Hepatocyte (in vitro differentiated cells): Measurements from ENCODE around the gene MASP1. TPM values are rescaled to one million over a fixed set of nuclear protein-coding genes. Genes with fewer than 3 reads are reported as not detected.

ENCODE experiments used
- DNase-seq: peaks from one replicate; pipeline ENCODE4 v3.0.0-alpha.2; 2016; ENCODE audit warnings: low spot score
- H2AFZ ChIP-seq: fragments of 200-600 bp; sonication (generic); 2 replicates; pipeline ENCODE4 v1.6.0; 2016; ENCODE audit warnings: antibody characterized with exemption, mild to moderate bottlenecking
- H3K27ac ChIP-seq: fragments of 200-600 bp; sonication (generic); 2 replicates; pipeline ENCODE4 v1.5.1; 2016; ENCODE audit warnings: mild to moderate bottlenecking
- H3K27me3 ChIP-seq: fragments of 200-600 bp; sonication (generic); 2 replicates; pipeline ENCODE4 v1.6.1; 2016
- H3K36me3 ChIP-seq: fragments of 200-600 bp; sonication (generic); replicated peaks from 2 replicates; pipeline ENCODE4 v1.5.1; 2016; ENCODE audit warnings: low read depth; ENCODE audit not compliant: insufficient read depth
- H3K4me1 ChIP-seq: fragments of 200-600 bp; sonication (generic); 2 replicates; pipeline ENCODE4 v1.5.1; 2016; ENCODE audit warnings: mild to moderate bottlenecking, moderate library complexity; ENCODE audit not compliant: insufficient read depth
- H3K4me2 ChIP-seq: fragments of 200-600 bp; sonication (generic); 2 replicates; pipeline ENCODE4 v1.6.0; 2016
- H3K4me3 ChIP-seq: fragments of 200-600 bp; sonication (generic); 2 replicates; pipeline ENCODE4 v1.5.1; 2016; ENCODE audit warnings: mild to moderate bottlenecking
- H3K79me2 ChIP-seq: fragments of 200-600 bp; sonication (generic); 2 replicates; pipeline ENCODE4 v1.6.0; 2017; ENCODE audit warnings: mild to moderate bottlenecking
- H3K9me2 ChIP-seq: fragments of 200-600 bp; sonication (generic); replicated peaks from 2 replicates; pipeline ENCODE4 v1.6.0; 2017; ENCODE audit warnings: mild to moderate bottlenecking; ENCODE audit not compliant: insufficient read depth
- H3K9me3 ChIP-seq: fragments of 200-600 bp; sonication (generic); 2 replicates; pipeline ENCODE4 v1.5.1; 2016; ENCODE audit warnings: low read depth, mild to moderate bottlenecking
- H4K20me1 ChIP-seq: fragments of 200-600 bp; sonication (generic); 2 replicates; pipeline ENCODE4 v1.6.0; 2016; ENCODE audit warnings: mild to moderate bottlenecking; ENCODE audit not compliant: insufficient read depth, poor library complexity, severe bottlenecking
- EZH2 ChIP-seq: fragments of 200-600 bp; sonication (generic); IDR thresholded peaks from 2 replicates; pipeline ENCODE4 v1.6.1; 2016; ENCODE audit warnings: antibody characterized with exemption, mild to moderate bottlenecking, borderline replicate concordance
- EZH2phosphoT487 ChIP-seq: fragments of 200-600 bp; sonication (generic); IDR thresholded peaks from one replicate; pipeline ENCODE4 v1.6.1; 2018; ENCODE audit warnings: antibody characterized with exemption, mild to moderate bottlenecking, low read depth, moderate library complexity; ENCODE audit not compliant: unreplicated experiment, severe bottlenecking
- WGBS: methylation state at CpG from one replicate; pipeline ENCODE4 v1.1.6; 2016; ENCODE audit warnings: low lambda C conversion rate; ENCODE audit errors: missing lambda C conversion rate; 5-methylcytosine and 5-hydroxymethylcytosine counted together
- polyA plus RNA-seq: library from polyadenylated mRNA; unstranded; fragments of >200 nt; fragmentation: Nextera tagmentation; extraction: Ambion mirVana; gene quantifications from 2 replicates; pipeline ENCODE4 v1.2.1, GENCODE V29; 2016
- total RNA-seq: library from RNA; depleted of rRNA; stranded (reverse); fragments of >200 nt; gene quantifications from 2 replicates; pipeline ENCODE4 v1.2.3, GENCODE V29; 2014
- TF ChIP-seq, protein P1 (sequence below): fragments of 200-600 bp; sonication (generic); IDR thresholded peaks from 2 replicates; pipeline ENCODE4 v1.5.1; 2016; ENCODE audit warnings: antibody characterized with exemption, mild to moderate bottlenecking; ENCODE audit not compliant: poor library complexity

Gene MASP1
- total and polyA plus RNA-seq, 2 experiments from 2014 or later, result 23.3 to 29.0 TPM

DNA sequence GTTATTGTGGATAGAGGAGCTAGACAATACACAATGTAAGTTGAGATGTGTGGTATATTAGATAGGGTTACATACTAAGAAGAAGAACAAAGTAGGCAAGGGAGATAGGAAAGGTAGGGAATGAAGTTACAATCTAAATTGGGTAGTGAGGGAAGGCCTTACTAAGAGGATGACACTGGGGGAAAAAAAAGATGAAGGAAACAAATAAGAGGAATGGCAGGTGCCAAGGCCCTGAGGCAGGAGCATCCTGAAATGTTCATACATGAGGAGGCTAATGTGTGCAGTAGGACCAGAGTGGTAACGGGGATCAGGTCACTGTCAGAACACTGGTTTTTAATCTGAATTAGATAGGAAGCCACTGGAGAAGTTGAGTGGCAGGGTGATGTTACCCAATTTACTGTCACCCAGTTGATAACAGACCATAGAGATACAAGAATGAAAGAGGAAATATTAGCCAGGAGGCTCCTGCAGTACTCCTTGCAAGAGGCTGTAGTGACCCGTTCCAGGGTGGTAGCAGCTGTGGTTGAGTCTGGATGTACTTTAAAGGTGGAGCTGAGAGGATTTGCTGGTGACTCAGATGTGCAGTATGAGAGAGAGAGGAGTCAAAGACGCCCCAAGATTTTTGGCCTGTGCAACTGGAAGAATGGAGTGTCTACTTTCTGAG is 79.9 kb downstream of the MASP1 start:
- no peaks in the 10 kb centered on the region for H3K79me2 ChIP-seq
- H3K27ac ChIP-seq, result no peak overlapping the region
- H3K4me2 ChIP-seq, result peak overlapping the region; percentile 58
- TF ChIP-seq EZH2phosphoT487, result no peak
- TF ChIP-seq, protein P1, sequence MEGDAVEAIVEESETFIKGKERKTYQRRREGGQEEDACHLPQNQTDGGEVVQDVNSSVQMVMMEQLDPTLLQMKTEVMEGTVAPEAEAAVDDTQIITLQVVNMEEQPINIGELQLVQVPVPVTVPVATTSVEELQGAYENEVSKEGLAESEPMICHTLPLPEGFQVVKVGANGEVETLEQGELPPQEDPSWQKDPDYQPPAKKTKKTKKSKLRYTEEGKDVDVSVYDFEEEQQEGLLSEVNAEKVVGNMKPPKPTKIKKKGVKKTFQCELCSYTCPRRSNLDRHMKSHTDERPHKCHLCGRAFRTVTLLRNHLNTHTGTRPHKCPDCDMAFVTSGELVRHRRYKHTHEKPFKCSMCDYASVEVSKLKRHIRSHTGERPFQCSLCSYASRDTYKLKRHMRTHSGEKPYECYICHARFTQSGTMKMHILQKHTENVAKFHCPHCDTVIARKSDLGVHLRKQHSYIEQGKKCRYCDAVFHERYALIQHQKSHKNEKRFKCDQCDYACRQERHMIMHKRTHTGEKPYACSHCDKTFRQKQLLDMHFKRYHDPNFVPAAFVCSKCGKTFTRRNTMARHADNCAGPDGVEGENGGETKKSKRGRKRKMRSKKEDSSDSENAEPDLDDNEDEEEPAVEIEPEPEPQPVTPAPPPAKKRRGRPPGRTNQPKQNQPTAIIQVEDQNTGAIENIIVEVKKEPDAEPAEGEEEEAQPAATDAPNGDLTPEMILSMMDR, result no peak
- TF ChIP-seq EZH2, result no peak
- H3K9me2 ChIP-seq, result no peaks in the 10 kb centered on the region
- no peaks in the 10 kb centered on the region for H3K9me3 ChIP-seq
- 87% methylated on average over 3 of the region's 3 CpGs for WGBS
- H3K36me3 ChIP-seq, result no peaks in the 10 kb centered on the region
- no peaks in the 10 kb centered on the region for H3K27me3 ChIP-seq
- no peak overlapping the region for H3K4me3 ChIP-seq
- DNase-seq, result no peak
- no peaks in the 10 kb centered on the region for H4K20me1 ChIP-seq
- H3K4me1 ChIP-seq, result peaks cover 19% of the 10 kb centered on the region
- no peak overlapping the region for H2AFZ ChIP-seq

DNA sequence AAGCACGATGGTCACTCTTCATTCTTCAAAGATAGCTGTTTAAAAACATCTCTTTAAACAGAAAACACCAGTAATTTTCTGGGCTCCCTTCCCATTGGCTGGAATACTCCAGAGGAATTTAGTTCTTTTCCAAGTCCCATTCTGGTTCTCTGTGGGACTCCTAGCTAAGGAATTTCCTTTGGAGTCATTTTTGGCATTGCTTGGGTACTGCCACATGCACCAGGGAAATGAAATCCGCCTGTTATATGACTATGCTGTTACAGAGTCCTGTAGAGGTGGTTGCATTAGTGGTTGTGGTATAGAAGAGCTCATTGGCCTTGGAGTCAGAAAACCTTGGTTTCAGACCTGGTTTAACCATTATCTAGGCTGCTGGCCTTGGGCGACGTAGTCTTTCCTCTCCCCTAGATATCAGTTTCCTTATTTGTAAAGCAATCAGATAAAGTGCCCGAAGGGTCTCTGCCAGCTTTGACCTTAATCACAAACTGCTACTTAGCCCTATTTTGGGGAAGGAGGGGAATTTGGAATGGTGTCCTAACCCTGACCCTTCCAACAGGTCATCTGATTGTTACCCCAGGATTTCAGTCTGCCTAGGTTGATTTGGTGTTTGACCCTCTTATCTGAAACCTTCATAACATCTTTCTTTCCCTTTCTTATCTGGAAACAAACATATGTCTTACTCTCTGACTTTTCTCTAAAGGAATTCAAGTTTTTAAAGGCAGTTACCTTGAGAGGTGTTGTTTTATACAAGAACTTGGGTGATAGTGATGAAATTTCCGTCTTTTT is 80.8 kb downstream of the MASP1 start:
- DNase-seq, result no peak
- H3K27ac ChIP-seq, result peak overlapping the region; percentile 21

DNA sequence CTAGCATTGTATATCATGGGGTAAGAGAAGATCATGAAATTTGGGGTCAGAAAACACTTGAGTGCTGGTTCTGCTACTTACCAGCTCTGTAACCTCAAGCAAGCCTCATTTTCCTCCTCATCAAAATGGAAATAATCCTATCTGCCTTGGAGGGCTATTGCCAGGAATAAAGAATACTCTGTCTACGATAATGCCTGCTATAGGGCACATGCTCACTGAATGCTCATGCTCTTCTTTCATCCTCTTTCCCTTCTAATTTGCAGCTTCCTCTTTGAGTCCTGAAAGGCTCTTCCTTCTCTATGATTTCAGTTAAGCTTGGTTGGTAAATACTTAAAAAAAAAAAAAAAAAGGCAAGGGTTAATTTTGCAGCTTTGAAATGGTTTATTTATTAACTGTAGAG is 81.4 kb downstream of the MASP1 start:
- Histone ChIP-seq H3K79me2 (no peaks in the 10 kb centered on the region), H3K36me3 (no peaks in the 10 kb centered on the region), H3K27ac (no peak overlapping the region), H2AFZ (no peak overlapping the region), H3K27me3 (no peaks in the 10 kb centered on the region), H3K4me2 (no peak overlapping the region), H3K9me2 (no peaks in the 10 kb centered on the region), H3K4me1 (peaks cover 19% of the 10 kb centered on the region), H4K20me1 (no peaks in the 10 kb centered on the region), H3K9me3 (no peaks in the 10 kb centered on the region), H3K4me3 (no peak overlapping the region)
- TF ChIP-seq, protein P1, result no peak
- TF ChIP-seq EZH2, result no peak
- TF ChIP-seq EZH2phosphoT487, result no peak
- DNase-seq, result no peak
- WGBS, result 92% methylated on average over 1 of the region's 1 CpG

More for the DNA sequence above, 80.8 kb downstream of the MASP1 start:
- TF ChIP-seq EZH2 (no peak), EZH2phosphoT487 (no peak)
- TF ChIP-seq, protein P1, result no peak
- Histone ChIP-seq H3K9me2 (no peaks in the 10 kb centered on the region), H3K79me2 (no peaks in the 10 kb centered on the region), H3K9me3 (no peaks in the 10 kb centered on the region), H4K20me1 (no peaks in the 10 kb centered on the region), H3K4me1 (peaks cover 19% of the 10 kb centered on the region), H3K36me3 (no peaks in the 10 kb centered on the region), H3K27me3 (no peaks in the 10 kb centered on the region), H3K4me2 (peak overlapping the region; percentile 58), H3K4me3 (no peak overlapping the region), H2AFZ (no peak overlapping the region)
- WGBS, result 48% methylated on average over 6 of the region's 6 CpGs
